Measurements from ENCODE around the gene TNFAIP2. TPM values are rescaled to one million over a fixed set of nuclear protein-coding genes. Genes with fewer than 3 reads are reported as not detected.

TNFAIP2 gene
- total RNA-seq (2014; rRNA removed): 9.4 and 21.0 TPM in 2 replicates
- 5.3 TPM for polyA plus RNA-seq (2012)

DNA sequence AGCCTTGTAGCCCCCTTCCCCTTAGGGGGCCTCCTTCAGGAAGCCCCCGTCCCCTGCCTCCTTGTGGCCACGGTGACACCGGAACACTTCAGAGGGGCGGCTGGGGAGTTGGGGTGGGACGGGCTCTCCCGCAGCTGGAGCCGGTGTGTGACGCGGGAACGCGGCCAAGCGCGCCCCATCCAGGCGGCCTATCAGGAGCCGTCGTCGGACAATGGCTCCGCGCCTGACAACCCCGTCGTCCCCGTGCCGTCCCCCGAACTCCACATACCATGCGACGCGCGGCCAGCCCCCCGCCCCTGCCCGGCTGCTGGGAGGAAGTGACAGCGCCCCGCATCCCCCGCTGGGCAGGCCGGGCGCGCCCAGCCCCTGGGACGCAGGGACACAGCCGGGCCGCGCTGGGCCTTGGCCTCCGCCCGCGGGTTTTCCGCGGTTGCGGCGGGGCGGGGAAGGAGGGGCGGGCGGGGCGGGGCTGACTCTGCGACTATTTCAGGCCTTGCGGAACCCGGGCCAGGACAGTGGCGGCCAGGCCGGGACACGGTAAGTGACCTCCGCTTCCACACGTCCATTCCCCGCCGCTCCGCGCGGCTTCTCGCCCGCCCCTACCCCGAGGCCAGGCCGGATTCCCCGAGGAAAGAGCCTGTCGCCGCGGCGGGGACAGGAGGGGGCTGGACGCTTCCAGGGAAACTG lies at the start of gene TNFAIP2:
Gene TNFAIP2, plus strand, starts transcription at position 515 of the 687 bp plus-strand sequence. CDS start 2,997 bp downstream, outside the sequence.
- no peak for DNase-seq (ENCODE audit: low read depth)

GRCh38 chr14:103073876-103074728 lies 49.2 kb upstream of the TNFAIP2 start:
- DNase-seq (ENCODE audit: low read depth): no peak

GRCh38 chr14:103074729-103075367 lies 48.4 kb upstream of the TNFAIP2 start:
- no peak for DNase-seq (ENCODE audit: low read depth)

DNA sequence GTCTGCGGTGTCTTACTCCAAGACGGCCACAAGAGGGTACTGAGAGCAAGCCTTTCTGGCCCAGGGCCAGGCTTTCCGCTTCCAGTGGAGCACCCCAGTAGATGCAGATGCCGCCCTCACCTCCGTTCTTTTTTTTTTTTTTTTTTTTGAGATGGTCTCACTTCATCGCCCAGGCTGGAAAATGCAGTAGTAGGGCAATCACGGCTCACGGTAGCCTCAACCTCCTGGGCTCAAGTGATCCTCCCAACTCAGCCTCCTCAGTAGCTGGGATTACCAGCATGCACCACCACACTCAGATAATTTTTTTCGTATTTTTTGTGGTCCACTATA lies 44.9 kb upstream of the TNFAIP2 start:
- peak; percentile 70 for DNase-seq (ENCODE audit: low read depth)

GRCh38 chr14:103078860-103079587 lies 44.2 kb upstream of the TNFAIP2 start:
- no peak for DNase-seq (ENCODE audit: low read depth)

- no peak for DNase-seq (ENCODE audit: low read depth)
These were observed 41.3 kb upstream of the TNFAIP2 start for GRCh38 chr14:103081951-103082350.

DNA sequence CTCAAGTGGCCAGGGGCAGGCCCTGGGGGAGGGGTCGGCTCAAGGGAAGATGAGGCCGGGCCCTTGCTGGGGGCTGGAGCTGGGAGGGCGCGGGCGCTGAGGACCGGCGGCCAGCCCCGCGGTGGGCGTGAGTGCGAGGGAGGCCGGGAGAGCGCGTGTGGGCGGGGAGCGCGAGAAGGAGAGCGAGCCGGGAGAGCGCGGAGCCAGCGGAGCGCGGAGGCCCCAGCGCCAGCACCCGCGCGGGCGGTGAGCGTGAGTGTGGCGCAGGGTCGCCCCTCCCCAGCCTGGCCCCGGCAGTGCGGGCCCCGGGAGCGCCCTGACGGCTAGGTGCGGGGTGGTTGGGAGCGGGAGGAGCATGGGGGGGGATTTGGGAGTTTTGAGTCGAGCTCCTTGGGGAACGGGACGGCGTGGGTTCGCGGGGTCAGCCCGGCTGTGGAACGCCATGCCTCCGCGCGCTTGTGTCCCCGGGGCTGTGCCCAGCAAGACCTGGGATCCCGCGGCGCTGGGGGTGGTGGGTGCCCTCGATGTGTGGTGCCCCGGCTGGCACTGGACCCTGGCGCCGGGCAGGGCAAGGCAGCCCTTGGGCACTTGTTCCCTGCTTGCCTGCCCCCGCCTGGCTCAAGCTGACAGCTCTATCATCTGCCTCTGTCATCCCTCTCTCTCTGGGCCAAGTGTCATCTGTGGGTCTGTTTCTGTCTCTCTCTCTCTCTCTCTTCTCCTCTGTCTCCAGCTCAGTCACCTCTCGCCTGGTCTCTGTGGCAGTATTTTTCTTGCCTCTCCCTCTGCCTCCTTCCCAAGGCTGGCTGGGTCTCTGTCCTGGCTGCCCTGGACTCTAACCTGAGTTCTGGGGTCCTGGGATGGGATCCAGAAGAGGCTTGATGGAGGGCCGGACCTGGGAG lies 39.0 kb upstream of the TNFAIP2 start, which contains the start of gene LBHD2:
Gene LBHD2, plus strand, starts transcription at position 190 of the 899 bp plus-strand sequence. CDS start 1,803 bp downstream, outside the sequence.
- DNase-seq (ENCODE audit: low read depth): no peak

DNA sequence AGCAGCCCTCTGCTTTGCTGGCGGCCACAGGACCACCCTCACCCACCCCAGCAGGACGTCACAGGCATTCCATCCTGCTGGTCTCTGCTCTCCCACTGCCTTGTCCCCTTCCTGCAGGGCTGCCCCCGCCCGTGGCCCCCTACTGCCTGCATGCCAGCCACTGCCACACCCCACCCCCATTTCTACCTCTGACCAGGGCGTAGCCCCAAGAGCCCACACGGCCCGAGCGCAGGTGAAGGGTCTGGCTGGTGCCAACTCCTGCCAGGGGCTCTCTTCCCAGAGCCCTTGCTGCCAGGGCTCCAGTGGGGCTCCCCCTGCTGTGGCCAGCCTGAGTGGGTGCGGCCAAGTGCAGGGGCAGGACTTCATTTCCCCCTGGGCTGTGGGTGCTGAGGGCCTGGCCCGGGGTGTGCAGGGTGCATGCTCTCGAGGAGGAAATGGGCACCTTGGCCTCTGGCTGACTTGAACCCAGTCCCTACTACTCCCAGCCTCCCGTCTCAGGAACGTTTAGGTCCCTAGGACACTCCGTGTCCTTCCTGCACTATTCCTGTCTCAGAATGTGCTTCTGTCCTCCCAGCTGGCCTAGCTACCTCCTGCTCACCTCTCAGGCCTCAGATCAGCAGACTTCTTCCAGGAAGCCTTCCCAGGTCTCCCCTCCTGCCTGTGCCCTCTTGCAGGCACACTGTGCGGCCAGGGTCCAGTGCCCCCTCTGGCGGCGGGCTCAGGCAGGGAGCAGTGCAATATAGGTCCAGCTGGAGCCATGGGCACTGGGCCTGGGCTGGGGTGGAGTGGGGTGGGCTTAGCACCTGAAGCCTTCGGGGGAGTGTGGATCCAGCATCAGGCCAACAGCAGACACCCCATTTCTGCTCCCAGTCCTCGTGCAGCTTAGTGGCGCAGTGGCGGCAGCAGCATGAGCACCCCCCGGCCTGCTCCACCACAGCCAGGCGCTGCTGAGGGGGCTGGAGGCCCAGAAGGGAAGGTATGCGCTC lies 37.9 kb upstream of the TNFAIP2 start:
- no peak for DNase-seq (ENCODE audit: low read depth)

- DNase-seq (ENCODE audit: low read depth): no peak
These were observed 36.4 kb upstream of the TNFAIP2 start for GRCh38 chr14:103086771-103087342.

DNA sequence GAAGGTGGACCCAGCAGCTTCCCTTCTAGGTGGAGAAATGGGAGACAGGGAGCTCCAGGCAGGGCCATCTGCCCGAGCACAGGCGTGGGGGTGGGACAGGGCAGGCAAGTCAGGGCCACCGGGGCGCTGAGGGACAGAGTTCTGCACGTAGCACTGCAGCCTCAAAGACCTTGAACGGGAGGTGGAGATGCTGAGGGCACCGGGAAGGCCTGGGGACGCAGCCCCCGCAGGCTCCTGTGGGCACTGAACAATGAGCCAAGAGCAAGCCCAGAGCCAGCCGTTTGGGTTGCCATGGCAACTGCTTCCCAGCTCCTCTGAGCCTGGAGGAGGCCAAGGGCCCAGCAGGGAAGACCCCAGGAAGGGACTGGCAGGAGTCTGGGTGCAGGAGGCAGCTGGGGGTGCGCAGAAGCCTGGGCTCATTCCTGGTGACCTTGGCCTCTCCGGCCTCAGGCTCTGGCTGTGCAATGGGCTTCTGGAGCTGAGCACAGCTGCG lies 35.9 kb upstream of the TNFAIP2 start:
- DNase-seq (ENCODE audit: low read depth): no peak

- no peak for DNase-seq (ENCODE audit: low read depth)
These were observed 34.3 kb upstream of the TNFAIP2 start for GRCh38 chr14:103088921-103089320.

GRCh38 chr14:103089386-103090335 lies 33.6 kb upstream of the TNFAIP2 start:
- DNase-seq (ENCODE audit: low read depth): no peak

- no peak for DNase-seq (ENCODE audit: low read depth)
These were observed 32.7 kb upstream of the TNFAIP2 start for GRCh38 chr14:103090481-103091020.

DNA sequence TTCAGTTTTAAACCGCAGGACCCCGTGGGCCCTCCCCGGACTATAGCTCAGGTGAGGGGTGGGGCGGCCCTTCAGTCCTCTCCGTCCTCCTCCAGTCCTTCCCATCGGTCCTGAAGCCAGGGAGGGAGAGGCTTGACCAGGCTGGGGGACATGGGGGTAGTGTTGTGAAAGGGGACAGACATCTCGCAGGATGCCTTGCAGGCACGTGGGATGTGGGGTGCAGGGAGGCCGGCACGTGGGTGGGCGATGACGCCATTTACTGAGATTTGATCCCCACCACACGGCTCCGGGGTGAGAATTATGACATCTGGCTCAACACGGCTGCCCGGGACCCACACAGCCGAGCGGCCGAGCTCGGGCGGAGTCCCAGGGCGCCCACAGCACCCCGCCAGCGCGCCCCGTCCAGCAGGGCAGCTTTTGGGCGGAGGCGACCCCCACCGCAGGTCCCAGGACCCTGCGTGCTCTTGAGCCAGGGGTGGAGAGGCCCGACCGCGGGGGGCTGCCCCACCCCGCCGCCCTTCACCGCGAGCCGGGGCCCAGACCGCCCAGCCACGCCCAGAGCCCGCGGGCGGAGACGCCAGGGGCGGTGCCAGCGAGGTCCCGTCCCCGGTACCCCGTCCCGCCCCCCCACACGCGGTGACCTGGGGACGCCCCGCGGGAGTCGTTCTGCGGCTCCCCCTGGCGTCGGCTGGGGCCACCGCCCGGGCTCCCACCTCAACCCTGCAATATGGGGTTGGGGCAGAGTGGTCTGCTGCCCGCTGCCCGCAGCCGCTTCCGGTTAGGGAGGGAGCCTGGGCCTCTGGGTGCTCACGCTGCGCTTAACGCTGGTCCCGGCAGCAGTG lies 32.0 kb upstream of the TNFAIP2 start:
- DNase-seq (ENCODE audit: low read depth): no peak

- no peak for DNase-seq (ENCODE audit: low read depth)
These were observed 31.4 kb upstream of the TNFAIP2 start for GRCh38 chr14:103091883-103092222.

DNA sequence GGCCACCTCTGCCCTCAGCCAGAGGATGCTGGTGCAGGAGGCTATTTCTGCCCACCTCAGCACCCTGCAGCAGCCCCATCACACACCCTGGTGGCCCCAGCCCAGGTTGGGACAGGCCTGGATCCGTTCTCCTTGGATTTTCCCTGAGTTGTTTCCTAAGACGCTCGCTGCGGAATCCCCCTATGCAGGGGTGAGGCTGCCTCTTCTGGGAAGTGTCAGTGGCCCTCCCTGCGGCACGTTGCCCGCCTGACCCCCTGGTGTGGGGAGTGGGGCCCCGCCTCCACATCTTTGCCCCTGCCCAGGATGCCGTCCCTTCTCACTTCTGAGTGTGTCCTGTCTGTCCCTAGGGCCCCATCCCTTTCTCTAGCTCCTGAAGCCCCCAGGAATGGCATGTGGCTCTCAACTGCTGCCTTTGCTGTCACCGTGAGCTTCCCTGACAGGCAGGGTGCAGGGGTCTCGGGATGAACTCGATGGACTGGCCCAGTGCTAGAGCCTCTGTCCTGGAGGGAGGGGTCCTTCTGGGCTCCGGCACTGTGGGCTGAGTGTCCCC lies 29.3 kb upstream of the TNFAIP2 start:
- DNase-seq (ENCODE audit: low read depth): no peak
